Breast epithelium (tissue), 4 donors: Measurements from ENCODE around the gene GBF1. TPM values are rescaled to one million over a fixed set of nuclear protein-coding genes. Genes with fewer than 3 reads are reported as not detected.

Experiments used
- DNase-seq, 2 donors: peaks; one replicate each; pipeline ENCODE4 v3.0.0-alpha.2; 2019; ENCODE audit warnings: low spot score in 2 of 2
- H3K27ac ChIP-seq, 2 donors: fragments of 200-600 bp; sonication (generic) in 1 of 2; one replicate each; pipeline ENCODE4 v1.5.1; 2016 to 2019; ENCODE audit warnings: mild to moderate bottlenecking in 1 of 2
- H3K27me3 ChIP-seq, 2 donors: fragments of 200-600 bp; sonication (generic) in 1 of 2; one replicate each; pipeline versions ENCODE4 v1.5.1 to v1.6.0; 2017 to 2019; ENCODE audit warnings: control low read depth in 1 of 2, mild to moderate bottlenecking in 1 of 2
- H3K36me3 ChIP-seq: fragments of 200-600 bp; one replicate; pipeline ENCODE4 v1.5.1; 2019
- H3K4me1 ChIP-seq, 2 donors: fragments of 200-600 bp; sonication (generic); one replicate each; pipeline ENCODE4 v1.5.1; 2016 to 2019; ENCODE audit warnings: control low read depth in 1 of 2
- H3K4me3 ChIP-seq, 3 donors: fragments of 200-600 bp; sonication (generic); 1 replicate in 2 of 3; 2 replicates in 1 of 3; pipeline ENCODE4 v1.5.1; 2016 to 2019; ENCODE audit warnings: mild to moderate bottlenecking in 3 of 3, moderate library complexity in 2 of 3
- H3K9me3 ChIP-seq, 2 donors: fragments of 200-600 bp; sonication (generic) in 1 of 2; one replicate each; pipeline ENCODE4 v1.5.1; 2016 to 2019; ENCODE audit warnings: control low read depth in 1 of 2
- CTCF ChIP-seq, 3 donors: fragments of 450-650 bp; IDR thresholded peaks; one replicate each; pipeline ENCODE4 v1.5.1; 2016 to 2017; ENCODE audit warnings: antibody characterized with exemption in 3 of 3, mild to moderate bottlenecking in 3 of 3, moderate library complexity in 3 of 3
- POLR2A ChIP-seq: fragments of 450-650 bp; IDR thresholded peaks from one replicate; pipeline ENCODE4 v1.6.1; 2016; ENCODE audit warnings: antibody characterized with exemption, mild to moderate bottlenecking, moderate library complexity
- POLR2AphosphoS5 ChIP-seq, 3 donors: sonication (generic); formaldehyde crosslinking; IDR thresholded peaks; one replicate each; pipeline ENCODE4 v1.6.1; 2017; ENCODE audit warnings: antibody characterized with exemption in 3 of 3
- intact Hi-C: fragments of 100-400 bp; cut with DNase I; formaldehyde crosslinking; loops from one replicate; pipeline ENCODE4 v1.15.1; 2023; ENCODE audit warnings: low total_unique reads
- total RNA-seq, 3 donors: library from RNA; depleted of rRNA; stranded (reverse); fragments of >200 nt; gene quantifications; one replicate each; pipeline ENCODE4 v1.1.0, GENCODE V29; 2016

The GBF1 gene
- total RNA-seq, 3 donors from 2014 or later, result 25.8 to 32.1 (median 25.9) TPM

- DNase-seq, result no peak
- peaks cover 0 to 6% of the 10 kb centered on the region in 2 donors for H3K4me1 ChIP-seq
- intact Hi-C loops, result no loop called here
- no peak overlapping the region for H3K4me3 ChIP-seq
- H3K27me3 ChIP-seq, result no peaks in the 10 kb centered on the region
- no peaks in the 10 kb centered on the region for H3K9me3 ChIP-seq
- TF ChIP-seq CTCF (IDR thresholded peaks at IDR 0.05), result no peak
- TF ChIP-seq POLR2A, result no peak
- no peak for TF ChIP-seq POLR2AphosphoS5 (IDR thresholded peaks at IDR 0.05)
- H3K36me3 ChIP-seq, result no peaks in the 10 kb centered on the region
- H3K27ac ChIP-seq, result no peak overlapping the region
Measured at GRCh38 chr10:102284531-102284930, 39.2 kb downstream of the GBF1 start.

- H3K27ac ChIP-seq, result no peak overlapping the region
- H3K4me1 ChIP-seq, result peaks cover 0 to 5% of the 10 kb centered on the region in 2 donors
- no peak for TF ChIP-seq POLR2AphosphoS5 (IDR thresholded peaks at IDR 0.05)
- TF ChIP-seq CTCF (IDR thresholded peaks at IDR 0.05), result no peak
- TF ChIP-seq POLR2A, result no peak
- intact Hi-C loops, result no loop called here
- H3K4me3 ChIP-seq, result no peak overlapping the region
- no peaks in the 10 kb centered on the region for H3K9me3 ChIP-seq
- no peak for DNase-seq
- no peaks in the 10 kb centered on the region for H3K27me3 ChIP-seq
- H3K36me3 ChIP-seq, result no peaks in the 10 kb centered on the region
Measured at GRCh38 chr10:102285133-102285532, 39.8 kb downstream of the GBF1 start.

- no peaks in the 10 kb centered on the region for H3K36me3 ChIP-seq
- no peak for DNase-seq
- H3K9me3 ChIP-seq, result no peaks in the 10 kb centered on the region
- no peak overlapping the region for H3K4me3 ChIP-seq
- intact Hi-C loops, result no loop called here
- H3K4me1 ChIP-seq, result no peaks in the 10 kb centered on the region
- TF ChIP-seq CTCF (IDR thresholded peaks at IDR 0.05) (no peak), POLR2AphosphoS5 (IDR thresholded peaks at IDR 0.05) (no peak), POLR2A (no peak)
- H3K27ac ChIP-seq, result no peak overlapping the region
- H3K27me3 ChIP-seq, result no peaks in the 10 kb centered on the region
Measured at GRCh38 chr10:102286216-102286615, 40.9 kb downstream of the GBF1 start.

GRCh38 chr10:102287538-102287937 is 42.2 kb downstream of the GBF1 start:
- no peak overlapping the region for H3K4me3 ChIP-seq
- H3K36me3 ChIP-seq, result no peaks in the 10 kb centered on the region
- TF ChIP-seq CTCF (IDR thresholded peaks at IDR 0.05) (no peak), POLR2AphosphoS5 (IDR thresholded peaks at IDR 0.05) (no peak), POLR2A (no peak)
- DNase-seq, result no peak
- no peaks in the 10 kb centered on the region for H3K9me3 ChIP-seq
- no peaks in the 10 kb centered on the region for H3K27me3 ChIP-seq
- H3K4me1 ChIP-seq, result no peaks in the 10 kb centered on the region
- intact Hi-C loops, result no loop called here
- no peak overlapping the region for H3K27ac ChIP-seq

GRCh38 chr10:102287991-102288390 is 42.7 kb downstream of the GBF1 start:
- Histone ChIP-seq H3K4me3 (no peak overlapping the region), H3K9me3 (no peaks in the 10 kb centered on the region), H3K4me1 (no peaks in the 10 kb centered on the region), H3K36me3 (no peaks in the 10 kb centered on the region), H3K27me3 (no peaks in the 10 kb centered on the region), H3K27ac (no peak overlapping the region)
- DNase-seq, result no peak
- TF ChIP-seq POLR2A (no peak), POLR2AphosphoS5 (IDR thresholded peaks at IDR 0.05) (no peak), CTCF (IDR thresholded peaks at IDR 0.05) (no peak)
- intact Hi-C loops, result no loop called here
